ENCODE results near the gene KY. TPM values are rescaled to one million over a fixed set of nuclear protein-coding genes. Genes with fewer than 3 reads are reported as not detected.

KY gene
- total RNA-seq, 2 experiments from 2014 or later = not detected

DNA sequence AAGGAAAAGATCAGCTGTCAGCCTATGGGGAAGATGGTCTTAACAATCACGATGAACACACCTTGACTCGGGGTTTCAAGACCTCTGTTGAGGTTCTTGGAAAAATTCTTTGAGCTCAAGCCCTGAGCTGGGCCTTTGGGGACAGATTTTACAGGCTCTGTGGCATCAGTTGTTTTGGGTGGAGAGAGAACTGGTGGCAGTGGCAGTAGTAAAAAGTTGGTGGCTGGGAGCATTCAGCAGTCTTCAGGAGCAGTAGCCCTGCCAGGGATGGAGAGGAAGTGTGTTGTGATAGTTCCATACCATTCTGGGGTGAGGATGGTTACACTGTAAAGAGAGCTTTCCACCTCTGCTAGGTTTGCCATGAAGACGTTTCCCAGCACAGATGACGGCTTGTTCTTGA, 4.9 kb upstream of the KY start:
- intact Hi-C loops (cut with DNase I, micrococcal nuclease) = no loop called here
- Histone ChIP-seq H3K27me3 (ENCODE audit: control insufficient read depth in 1 of 2, insufficient read depth in 2 of 2, low read length in 2 of 2) (peaks cover 3 to 18% of the 10 kb centered on the region in 2 experiments), H3K4me3 (ENCODE audit: low read length) (no peak overlapping the region), H3K36me3 (ENCODE audit: insufficient read depth, low read length) (no peaks in the 10 kb centered on the region), H3K9me3 (ENCODE audit: control insufficient read depth in 1 of 2, insufficient read depth in 1 of 2, low read length in 2 of 2) (peaks cover 0 to 4% of the 10 kb centered on the region in 2 experiments), H3K27ac (ENCODE audit: low read depth in 1 of 2, low read length in 2 of 2) (no peak overlapping the region), H3K4me1 (ENCODE audit: insufficient read depth, low read length) (peaks cover 5% of the 10 kb centered on the region)
- Mint-ChIP-seq H3K27ac (no peak overlapping the region), H3K27me3 (peaks cover 43% of the 10 kb centered on the region), H3K9me3 (no peaks in the 10 kb centered on the region), H3K4me3 (no peak overlapping the region), H3K36me3 (ENCODE audit: low read depth) (no peaks in the 10 kb centered on the region), H3K4me1 (ENCODE audit: low read depth) (no peaks in the 10 kb centered on the region)
- ChIA-PET CTCF (no interaction called here), POLR2A (no interaction called here)
- DNase-seq (no peak), ATAC-seq (ENCODE audit: poor library complexity) (no peak)
- TF ChIP-seq, protein P1, sequence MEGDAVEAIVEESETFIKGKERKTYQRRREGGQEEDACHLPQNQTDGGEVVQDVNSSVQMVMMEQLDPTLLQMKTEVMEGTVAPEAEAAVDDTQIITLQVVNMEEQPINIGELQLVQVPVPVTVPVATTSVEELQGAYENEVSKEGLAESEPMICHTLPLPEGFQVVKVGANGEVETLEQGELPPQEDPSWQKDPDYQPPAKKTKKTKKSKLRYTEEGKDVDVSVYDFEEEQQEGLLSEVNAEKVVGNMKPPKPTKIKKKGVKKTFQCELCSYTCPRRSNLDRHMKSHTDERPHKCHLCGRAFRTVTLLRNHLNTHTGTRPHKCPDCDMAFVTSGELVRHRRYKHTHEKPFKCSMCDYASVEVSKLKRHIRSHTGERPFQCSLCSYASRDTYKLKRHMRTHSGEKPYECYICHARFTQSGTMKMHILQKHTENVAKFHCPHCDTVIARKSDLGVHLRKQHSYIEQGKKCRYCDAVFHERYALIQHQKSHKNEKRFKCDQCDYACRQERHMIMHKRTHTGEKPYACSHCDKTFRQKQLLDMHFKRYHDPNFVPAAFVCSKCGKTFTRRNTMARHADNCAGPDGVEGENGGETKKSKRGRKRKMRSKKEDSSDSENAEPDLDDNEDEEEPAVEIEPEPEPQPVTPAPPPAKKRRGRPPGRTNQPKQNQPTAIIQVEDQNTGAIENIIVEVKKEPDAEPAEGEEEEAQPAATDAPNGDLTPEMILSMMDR (IDR thresholded peaks at IDR 0.05) = no peak

DNA sequence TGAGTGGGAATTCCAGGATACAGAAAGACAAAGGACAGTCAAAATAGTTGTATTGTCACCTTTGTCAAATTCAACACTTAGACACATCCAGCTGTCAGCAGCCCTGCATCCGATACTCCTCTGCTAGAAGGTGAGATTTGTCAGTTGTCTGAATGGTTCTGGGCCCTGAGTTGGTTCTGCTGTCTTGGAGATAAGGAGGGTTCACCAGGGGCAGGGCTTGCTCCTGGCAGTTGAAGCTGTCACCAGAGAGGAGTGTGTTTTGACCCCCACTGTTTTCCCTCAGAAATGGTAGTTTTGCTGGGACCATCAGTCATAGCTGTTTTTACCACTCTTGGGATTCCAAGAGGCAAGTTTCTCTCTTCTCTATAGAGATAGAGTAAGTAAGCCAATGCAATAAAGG, 3.2 kb upstream of the KY start:
- Histone ChIP-seq H3K27ac (ENCODE audit: low read depth in 1 of 2, low read length in 2 of 2) (no peak overlapping the region), H3K9me3 (ENCODE audit: control insufficient read depth in 1 of 2, insufficient read depth in 1 of 2, low read length in 2 of 2) (peaks cover 0 to 9% of the 10 kb centered on the region in 2 experiments), H3K4me1 (ENCODE audit: insufficient read depth, low read length) (peaks cover 5% of the 10 kb centered on the region), H3K27me3 (ENCODE audit: control insufficient read depth in 1 of 2, insufficient read depth in 2 of 2, low read length in 2 of 2) (peaks cover 12 to 18% of the 10 kb centered on the region in 2 experiments), H3K36me3 (ENCODE audit: insufficient read depth, low read length) (no peaks in the 10 kb centered on the region), H3K4me3 (ENCODE audit: low read length) (no peak overlapping the region)
- POLR2A ChIA-PET = no interaction called here
- CTCF ChIA-PET = no interaction called here
- Mint-ChIP-seq H3K9me3 (no peaks in the 10 kb centered on the region), H3K27me3 (peaks cover 54% of the 10 kb centered on the region), H3K4me3 (no peak overlapping the region), H3K36me3 (ENCODE audit: low read depth) (no peaks in the 10 kb centered on the region), H3K27ac (no peak overlapping the region), H3K4me1 (ENCODE audit: low read depth) (no peaks in the 10 kb centered on the region)
- TF ChIP-seq, protein P1 (IDR thresholded peaks at IDR 0.05) = no peak
- intact Hi-C loops (cut with DNase I, micrococcal nuclease) = no loop called here
- DNase-seq = no peak
- ATAC-seq (ENCODE audit: poor library complexity) = no peak

DNA sequence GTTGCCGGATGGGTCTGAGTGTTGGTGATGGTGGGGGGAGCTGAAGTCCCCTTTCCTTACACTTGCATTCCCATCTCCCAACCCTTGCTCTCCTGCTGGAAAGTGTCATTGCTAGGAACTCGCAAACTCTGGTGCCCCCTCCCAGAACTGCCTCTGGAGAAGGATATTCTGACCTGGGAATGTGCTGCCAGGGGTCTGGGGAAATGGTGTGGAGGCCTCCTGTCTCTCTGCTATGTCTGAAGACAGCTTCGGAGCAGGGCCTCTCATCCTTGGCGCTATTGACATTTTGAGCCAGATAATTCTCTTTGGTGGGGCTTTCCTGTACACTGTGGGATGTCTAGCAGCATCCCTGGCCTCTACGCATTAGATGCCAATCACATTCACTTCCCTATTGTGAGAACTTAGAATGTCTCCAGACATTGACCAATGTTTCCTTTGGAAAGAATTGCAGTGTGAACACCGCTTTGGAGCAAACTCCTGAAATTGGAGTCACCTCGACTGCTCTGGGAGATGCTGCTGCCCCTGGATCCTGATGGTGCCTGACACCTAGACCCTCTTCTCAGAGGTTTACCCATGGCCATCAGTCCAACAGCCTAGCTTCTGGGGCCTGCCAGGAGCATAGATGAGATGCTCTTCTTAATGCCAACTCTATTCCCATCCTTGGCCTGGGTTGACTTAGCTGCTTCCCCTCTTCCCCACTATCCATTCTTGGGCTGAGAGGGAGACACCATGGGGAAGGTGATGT, 2.2 kb upstream of the KY start:
- no peak for DNase-seq
- Mint-ChIP-seq H3K27me3 (peaks cover 63% of the 10 kb centered on the region), H3K4me3 (no peak overlapping the region), H3K27ac (no peak overlapping the region), H3K4me1 (ENCODE audit: low read depth) (no peaks in the 10 kb centered on the region), H3K36me3 (ENCODE audit: low read depth) (no peaks in the 10 kb centered on the region), H3K9me3 (no peaks in the 10 kb centered on the region)
- Histone ChIP-seq H3K27ac (ENCODE audit: low read depth in 1 of 2, low read length in 2 of 2) (no peak overlapping the region), H3K9me3 (ENCODE audit: control insufficient read depth in 1 of 2, insufficient read depth in 1 of 2, low read length in 2 of 2) (peaks cover 0 to 9% of the 10 kb centered on the region in 2 experiments), H3K4me1 (ENCODE audit: insufficient read depth, low read length) (peaks cover 5% of the 10 kb centered on the region), H3K36me3 (ENCODE audit: insufficient read depth, low read length) (no peaks in the 10 kb centered on the region), H3K4me3 (ENCODE audit: low read length) (no peak overlapping the region), H3K27me3 (ENCODE audit: control insufficient read depth in 1 of 2, insufficient read depth in 2 of 2, low read length in 2 of 2) (peaks cover 12 to 18% of the 10 kb centered on the region in 2 experiments)
- CTCF ChIA-PET = no interaction called here
- TF ChIP-seq, protein P1 (IDR thresholded peaks at IDR 0.05) = no peak
- POLR2A ChIA-PET = no interaction called here
- ATAC-seq (ENCODE audit: poor library complexity) = no peak
- intact Hi-C loops (cut with DNase I, micrococcal nuclease) = no loop called here

Data from CD4-positive, alpha-beta T cell (primary cell).